Measurements from ENCODE around the gene REC114.
"Not testable (repeated sequence)": the region's sequence is repeated elsewhere in the genome, so short reads cannot be mapped to it uniquely, and the experiment has no call there.

The REC114 gene

GRCh38 chr15:73527598-73527997, 84.6 kb downstream of the REC114 start:
- DNase-seq (ENCODE audit: low spot score), result no peak

- DNase-seq (ENCODE audit: low spot score), result no peak
These were observed 87.7 kb downstream of the REC114 start for GRCh38 chr15:73530649-73531048.

GRCh38 chr15:73538123-73538522, 95.2 kb downstream of the REC114 start:
- DNase-seq (ENCODE audit: low spot score), result no peak

GRCh38 chr15:73538563-73539211, 95.7 kb downstream of the REC114 start:
- no peak for DNase-seq (ENCODE audit: low spot score)

- DNase-seq (ENCODE audit: low spot score), result no peak
These were observed 96.5 kb downstream of the REC114 start for GRCh38 chr15:73539212-73540128.

- DNase-seq (ENCODE audit: low spot score), result no peak
These were observed 97.2 kb downstream of the REC114 start for GRCh38 chr15:73540161-73540560.

GRCh38 chr15:73541479-73541878, 98.5 kb downstream of the REC114 start:
- no peak for DNase-seq (ENCODE audit: low spot score)

GRCh38 chr15:73548925-73549324, 106.0 kb downstream of the REC114 start:
- DNase-seq (ENCODE audit: low spot score), result not testable (repeated sequence)

- no peak for DNase-seq (ENCODE audit: low spot score)
These were observed 107.2 kb downstream of the REC114 start for GRCh38 chr15:73550190-73550589.

GRCh38 chr15:73555080-73555479, 112.1 kb downstream of the REC114 start:
- DNase-seq (ENCODE audit: low spot score), result no peak

- DNase-seq (ENCODE audit: low spot score), result no peak
These were observed 115.6 kb downstream of the REC114 start for GRCh38 chr15:73558529-73558928.

GRCh38 chr15:73560501-73561117, 117.6 kb downstream of the REC114 start:
- DNase-seq (ENCODE audit: low spot score), result peak; percentile 34

- no peak for DNase-seq (ENCODE audit: low spot score)
These were observed 121.3 kb downstream of the REC114 start for GRCh38 chr15:73564255-73564654.

GRCh38 chr15:73567020-73567419, 124.1 kb downstream of the REC114 start:
- DNase-seq (ENCODE audit: low spot score), result no peak

- DNase-seq (ENCODE audit: low spot score), result no peak
These were observed 125.8 kb downstream of the REC114 start for GRCh38 chr15:73568564-73569280.

- DNase-seq (ENCODE audit: low spot score), result no peak
These were observed 126.4 kb downstream of the REC114 start for GRCh38 chr15:73569361-73569760.

GRCh38 chr15:73570355-73571032, 127.5 kb downstream of the REC114 start:
- no peak for DNase-seq (ENCODE audit: low spot score)

- DNase-seq (ENCODE audit: low spot score), result no peak
These were observed 128.4 kb downstream of the REC114 start for GRCh38 chr15:73571346-73571745.

GRCh38 chr15:73572296-73572695, 129.3 kb downstream of the REC114 start:
- no peak for DNase-seq (ENCODE audit: low spot score)

GRCh38 chr15:73573037-73573436, 130.1 kb downstream of the REC114 start:
- DNase-seq (ENCODE audit: low spot score), result no peak

GRCh38 chr15:73573572-73573971, 130.6 kb downstream of the REC114 start:
- DNase-seq (ENCODE audit: low spot score), result no peak
